Fibroblast of skin of scalp (primary cell): ENCODE data around the gene LIMS3.
"Not testable (repeated sequence)": the region's sequence is repeated elsewhere in the genome, so short reads cannot be mapped to it uniquely, and the experiment has no call there.

Experiments used
- DNase-seq: peaks from one replicate; pipeline ENCODE4 v3.0.0-alpha.2; 2013

Gene LIMS3

GRCh38 chr2:109927803-109928202 is 29.3 kb downstream of the LIMS3 start:
- DNase-seq = not testable (repeated sequence)

- not testable (repeated sequence) for DNase-seq
Measured at GRCh38 chr2:109929222-109929621, 30.7 kb downstream of the LIMS3 start.

GRCh38 chr2:109936534-109936933 is 38.0 kb downstream of the LIMS3 start:
- not testable (repeated sequence) for DNase-seq

GRCh38 chr2:109945362-109945761 is 46.9 kb downstream of the LIMS3 start:
- DNase-seq = not testable (repeated sequence)

- not testable (repeated sequence) for DNase-seq
Measured at GRCh38 chr2:109947262-109947958, 48.9 kb downstream of the LIMS3 start.

GRCh38 chr2:109947959-109948520 is 49.6 kb downstream of the LIMS3 start:
- not testable (repeated sequence) for DNase-seq

GRCh38 chr2:109950146-109950843 is 51.8 kb downstream of the LIMS3 start:
- DNase-seq = not testable (repeated sequence)

- not testable (repeated sequence) for DNase-seq
Measured at GRCh38 chr2:109963942-109964341, 65.5 kb downstream of the LIMS3 start.

- DNase-seq = not testable (repeated sequence)
Measured at GRCh38 chr2:109965482-109965881, 67.0 kb downstream of the LIMS3 start.

- DNase-seq = not testable (repeated sequence)
Measured at GRCh38 chr2:109966107-109966736, 67.7 kb downstream of the LIMS3 start.

- DNase-seq = not testable (repeated sequence)
Measured at GRCh38 chr2:109966858-109967257, 68.4 kb downstream of the LIMS3 start.

GRCh38 chr2:109969864-109970263 is 71.4 kb downstream of the LIMS3 start:
- DNase-seq = not testable (repeated sequence)

GRCh38 chr2:109971710-109972109 is 73.2 kb downstream of the LIMS3 start:
- not testable (repeated sequence) for DNase-seq
